Bronchial smooth muscle cell (primary cell): ENCODE results near the gene RESF1. TPM values are rescaled to one million over a fixed set of nuclear protein-coding genes. Genes with fewer than 3 reads are reported as not detected.

Source experiments
- total RNA-seq: library from RNA; depleted of rRNA; stranded (reverse); fragments of >200 nt; gene quantifications from 2 replicates; pipeline ENCODE4 v1.2.1, GENCODE V29; 2014

The RESF1 gene, protein sequence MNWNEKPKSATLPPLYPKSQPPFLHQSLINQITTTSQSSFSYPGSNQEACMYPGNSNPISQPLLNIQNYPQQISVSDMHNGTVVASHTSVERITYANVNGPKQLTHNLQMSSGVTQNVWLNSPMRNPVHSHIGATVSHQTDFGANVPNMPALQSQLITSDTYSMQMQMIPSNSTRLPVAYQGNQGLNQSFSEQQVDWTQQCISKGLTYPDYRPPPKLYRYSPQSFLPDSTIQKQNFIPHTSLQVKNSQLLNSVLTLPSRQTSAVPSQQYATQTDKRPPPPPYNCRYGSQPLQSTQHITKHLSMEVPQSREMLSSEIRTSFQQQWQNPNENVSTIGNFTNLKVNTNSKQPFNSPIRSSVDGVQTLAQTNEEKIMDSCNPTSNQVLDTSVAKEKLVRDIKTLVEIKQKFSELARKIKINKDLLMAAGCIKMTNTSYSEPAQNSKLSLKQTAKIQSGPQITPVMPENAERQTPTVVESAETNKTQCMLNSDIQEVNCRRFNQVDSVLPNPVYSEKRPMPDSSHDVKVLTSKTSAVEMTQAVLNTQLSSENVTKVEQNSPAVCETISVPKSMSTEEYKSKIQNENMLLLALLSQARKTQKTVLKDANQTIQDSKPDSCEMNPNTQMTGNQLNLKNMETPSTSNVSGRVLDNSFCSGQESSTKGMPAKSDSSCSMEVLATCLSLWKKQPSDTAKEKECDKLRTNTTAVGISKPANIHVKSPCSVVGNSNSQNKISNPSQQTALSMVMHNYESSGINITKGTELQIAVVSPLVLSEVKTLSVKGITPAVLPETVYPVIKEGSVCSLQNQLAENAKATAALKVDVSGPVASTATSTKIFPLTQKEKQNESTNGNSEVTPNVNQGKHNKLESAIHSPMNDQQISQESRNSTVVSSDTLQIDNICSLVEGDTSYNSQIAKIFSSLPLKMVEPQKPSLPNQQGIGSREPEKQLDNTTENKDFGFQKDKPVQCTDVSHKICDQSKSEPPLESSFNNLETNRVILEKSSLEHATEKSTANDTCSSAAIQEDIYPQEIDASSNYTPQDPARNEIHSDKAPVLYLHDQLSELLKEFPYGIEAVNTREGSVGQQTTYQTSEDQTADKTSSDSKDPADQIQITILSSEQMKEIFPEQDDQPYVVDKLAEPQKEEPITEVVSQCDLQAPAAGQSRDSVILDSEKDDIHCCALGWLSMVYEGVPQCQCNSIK (N-terminal part only)
- 10.8 and 13.2 TPM in 2 replicates for total RNA-seq

DNA sequence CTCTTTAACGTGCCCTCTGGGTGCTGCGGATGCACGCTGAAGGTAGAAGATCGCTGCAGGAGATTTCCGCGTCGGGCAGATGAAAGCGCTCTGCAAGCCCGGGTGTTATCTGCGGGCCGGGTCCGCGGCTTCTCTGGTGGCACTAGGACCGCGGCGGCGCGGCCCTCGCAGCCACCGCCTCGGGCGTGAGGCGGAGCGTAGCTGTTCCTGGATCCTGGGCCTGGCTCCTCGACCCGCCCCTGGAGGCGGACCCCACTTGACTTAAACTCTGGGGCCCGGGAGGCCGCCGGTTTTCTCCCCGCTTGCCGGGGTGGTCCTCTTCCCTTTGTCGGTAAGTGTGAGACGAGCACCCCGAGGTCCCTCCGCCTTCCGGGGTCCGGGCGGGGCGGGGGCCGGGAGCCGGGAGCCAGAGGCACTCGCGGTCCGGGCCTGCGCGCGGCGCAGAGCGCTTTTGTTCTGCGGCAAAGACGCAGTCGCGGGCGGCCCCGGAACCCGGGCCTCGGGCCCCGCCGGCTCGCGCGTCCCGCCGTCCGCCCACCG lies at the start of gene RESF1:
Gene RESF1, plus strand, starts transcription at position 255 of the 540 bp plus-strand sequence. CDS start 21,541 bp downstream, outside the sequence.

Other genes with a start within 250 kb of the RESF1 start
- gene AMN1, start 230.4 kb upstream of the RESF1 start, total RNA-seq = 6.8 and 9.5 TPM in 2 replicates
- 6.5 and 9.3 TPM in 2 replicates for gene BICD1, start 147.4 kb downstream of the RESF1 start, total RNA-seq